Memory B cell (primary cell): ENCODE data around the gene SGMS1.
A peak's percentile ranks its signal among the peaks of the same experiment; 100 is the strongest.

ENCODE experiments used
- ATAC-seq: fragments of 150-1000 bp; cut with Tn5 transposase; 2 replicates; pipeline ENCODE4 v1.10.0; 2021; ENCODE audit warnings: low read depth, mild to moderate bottlenecking, moderate library complexity
- DNase-seq, 2 donors: peaks; one replicate each; pipeline ENCODE4 v3.0.0; 2022; ENCODE audit warnings: low spot score in 2 of 2
- H3K27ac Mint-ChIP-seq: one replicate; pipeline ENCODE4 v1.8.0; 2022; ENCODE audit warnings: mild to moderate bottlenecking, moderate library complexity, mixed read lengths
- H3K27me3 Mint-ChIP-seq: one replicate; pipeline ENCODE4 v1.8.0; 2022; ENCODE audit warnings: mixed read lengths
- H3K36me3 Mint-ChIP-seq: one replicate; pipeline ENCODE4 v1.8.0; 2022; ENCODE audit warnings: mild to moderate bottlenecking, mixed read lengths
- H3K4me1 Mint-ChIP-seq: one replicate; pipeline ENCODE4 v1.8.0; 2022; ENCODE audit warnings: mixed read lengths
- H3K4me3 Mint-ChIP-seq: one replicate; pipeline ENCODE4 v1.8.0; 2022; ENCODE audit warnings: mild to moderate bottlenecking, moderate library complexity, mixed read lengths
- H3K9me3 Mint-ChIP-seq: one replicate; pipeline ENCODE4 v1.8.0; 2022; ENCODE audit warnings: mixed read lengths

Gene SGMS1

DNA sequence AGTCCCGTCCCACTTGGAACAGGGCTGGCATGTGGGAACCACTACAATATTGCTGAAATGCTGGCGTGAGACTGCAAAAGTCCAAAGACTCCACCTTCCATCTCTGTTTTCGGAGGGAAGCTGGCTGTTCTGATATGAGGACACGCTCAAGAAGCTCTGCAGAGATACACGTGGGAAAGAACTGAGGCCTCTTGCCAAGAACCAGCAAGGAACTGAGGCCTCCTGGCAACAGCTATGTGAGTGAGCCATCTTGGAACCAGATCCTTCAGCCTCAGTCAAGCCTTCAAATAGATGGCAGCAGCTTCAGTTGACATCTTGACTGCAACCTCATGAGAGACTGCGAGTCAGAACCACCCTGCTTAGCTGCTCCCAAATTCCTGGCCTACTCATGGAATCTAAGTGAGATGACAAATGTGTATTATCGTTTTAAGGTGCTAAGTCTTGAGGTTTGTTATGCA is 30.8 kb downstream of the SGMS1 start:
- no peak for ATAC-seq
- H3K27ac Mint-ChIP-seq = no peak overlapping the region
- DNase-seq = no peak
- no peaks in the 10 kb centered on the region for H3K9me3 Mint-ChIP-seq
- peaks cover 10% of the 10 kb centered on the region for H3K36me3 Mint-ChIP-seq
- H3K4me3 Mint-ChIP-seq = no peak overlapping the region
- no peaks in the 10 kb centered on the region for H3K27me3 Mint-ChIP-seq
- H3K4me1 Mint-ChIP-seq = peaks cover 7% of the 10 kb centered on the region

DNA sequence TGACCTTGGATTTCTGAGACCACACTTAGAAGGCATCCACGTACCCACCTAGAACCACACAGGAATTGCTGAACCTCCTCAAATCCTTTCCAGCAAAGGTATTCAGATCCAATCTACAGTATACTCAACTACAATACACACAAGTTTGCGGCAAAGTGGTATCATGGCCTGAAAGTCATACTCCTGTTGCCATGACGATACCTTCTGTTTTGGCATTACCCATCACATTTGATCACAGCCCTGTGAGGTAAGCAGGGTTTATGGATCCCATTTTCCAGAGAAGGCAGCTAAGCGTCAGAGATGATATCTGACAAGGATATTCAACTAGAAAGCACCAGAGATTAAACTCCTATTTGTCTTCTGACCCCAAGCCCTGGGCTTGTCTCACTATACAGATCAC is 32.8 kb downstream of the SGMS1 start:
- H3K4me1 Mint-ChIP-seq = peaks cover 17% of the 10 kb centered on the region
- no peak for ATAC-seq
- H3K9me3 Mint-ChIP-seq = no peaks in the 10 kb centered on the region
- no peak overlapping the region for H3K4me3 Mint-ChIP-seq
- H3K36me3 Mint-ChIP-seq = peaks cover 22% of the 10 kb centered on the region
- no peaks in the 10 kb centered on the region for H3K27me3 Mint-ChIP-seq
- no peak for DNase-seq
- no peak overlapping the region for H3K27ac Mint-ChIP-seq

DNA sequence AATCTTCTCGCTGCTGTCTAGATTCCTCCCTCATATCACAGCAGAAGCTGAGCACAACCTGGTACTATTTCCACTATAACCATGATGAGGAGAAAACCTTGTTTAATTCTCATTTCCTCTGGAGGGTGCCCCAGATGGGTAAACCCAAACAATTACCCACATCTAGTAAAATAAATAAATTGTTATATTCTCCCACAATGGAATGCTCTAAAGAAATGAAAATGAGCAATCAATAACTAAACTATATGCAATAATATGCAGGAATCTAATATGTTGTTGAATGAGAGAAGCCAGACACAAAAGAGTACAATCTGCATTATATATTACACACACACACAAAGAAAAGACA is 37.0 kb downstream of the SGMS1 start:
- no peak overlapping the region for H3K27ac Mint-ChIP-seq
- no peaks in the 10 kb centered on the region for H3K27me3 Mint-ChIP-seq
- ATAC-seq = no peak
- no peaks in the 10 kb centered on the region for H3K9me3 Mint-ChIP-seq
- H3K4me1 Mint-ChIP-seq = peaks cover 21% of the 10 kb centered on the region
- H3K4me3 Mint-ChIP-seq = no peak overlapping the region
- DNase-seq = no peak
- peaks cover 25% of the 10 kb centered on the region for H3K36me3 Mint-ChIP-seq

DNA sequence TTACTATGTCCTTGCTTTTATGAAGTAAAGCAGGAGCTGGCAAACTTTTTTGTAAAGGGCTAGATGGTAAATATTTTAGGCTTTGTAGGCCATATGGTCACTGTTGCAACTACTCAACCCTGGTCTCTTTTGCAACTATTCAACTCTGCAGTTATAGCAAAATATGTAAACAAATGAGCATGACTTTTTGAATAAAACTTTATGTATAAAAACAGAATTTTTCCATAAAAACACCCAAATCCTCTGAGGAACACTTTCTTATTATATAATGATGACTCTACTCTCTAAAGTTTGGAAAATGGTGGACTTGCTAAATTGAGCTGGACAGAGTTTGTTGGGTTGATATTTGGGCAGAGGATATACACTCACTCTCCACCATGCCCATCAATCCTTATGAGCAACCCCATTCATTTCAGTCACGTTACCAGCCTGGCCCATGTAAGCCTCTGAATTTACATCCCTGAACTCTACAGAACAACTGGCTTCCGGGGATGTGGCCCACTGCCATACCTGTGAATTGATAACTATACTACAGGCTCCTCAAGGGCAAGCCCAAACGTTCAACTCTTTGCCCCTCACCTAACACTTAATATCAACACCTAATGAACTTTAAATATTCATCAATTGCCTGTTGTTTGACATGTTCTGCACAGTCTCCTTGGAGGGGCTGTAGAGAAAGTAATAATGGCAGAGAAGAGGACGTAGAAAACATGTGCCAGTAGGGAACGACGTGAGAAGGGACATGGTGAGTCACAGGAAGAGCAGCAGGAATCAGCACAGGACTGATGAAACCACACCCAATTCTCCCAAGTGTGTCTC is 37.6 kb downstream of the SGMS1 start:
- DNase-seq (no peak), ATAC-seq (no peak)
- H3K4me1 Mint-ChIP-seq = peaks cover 24% of the 10 kb centered on the region
- no peaks in the 10 kb centered on the region for H3K27me3 Mint-ChIP-seq
- no peaks in the 10 kb centered on the region for H3K9me3 Mint-ChIP-seq
- H3K4me3 Mint-ChIP-seq = no peak overlapping the region
- H3K36me3 Mint-ChIP-seq = peaks cover 25% of the 10 kb centered on the region
- H3K27ac Mint-ChIP-seq = no peak overlapping the region

DNA sequence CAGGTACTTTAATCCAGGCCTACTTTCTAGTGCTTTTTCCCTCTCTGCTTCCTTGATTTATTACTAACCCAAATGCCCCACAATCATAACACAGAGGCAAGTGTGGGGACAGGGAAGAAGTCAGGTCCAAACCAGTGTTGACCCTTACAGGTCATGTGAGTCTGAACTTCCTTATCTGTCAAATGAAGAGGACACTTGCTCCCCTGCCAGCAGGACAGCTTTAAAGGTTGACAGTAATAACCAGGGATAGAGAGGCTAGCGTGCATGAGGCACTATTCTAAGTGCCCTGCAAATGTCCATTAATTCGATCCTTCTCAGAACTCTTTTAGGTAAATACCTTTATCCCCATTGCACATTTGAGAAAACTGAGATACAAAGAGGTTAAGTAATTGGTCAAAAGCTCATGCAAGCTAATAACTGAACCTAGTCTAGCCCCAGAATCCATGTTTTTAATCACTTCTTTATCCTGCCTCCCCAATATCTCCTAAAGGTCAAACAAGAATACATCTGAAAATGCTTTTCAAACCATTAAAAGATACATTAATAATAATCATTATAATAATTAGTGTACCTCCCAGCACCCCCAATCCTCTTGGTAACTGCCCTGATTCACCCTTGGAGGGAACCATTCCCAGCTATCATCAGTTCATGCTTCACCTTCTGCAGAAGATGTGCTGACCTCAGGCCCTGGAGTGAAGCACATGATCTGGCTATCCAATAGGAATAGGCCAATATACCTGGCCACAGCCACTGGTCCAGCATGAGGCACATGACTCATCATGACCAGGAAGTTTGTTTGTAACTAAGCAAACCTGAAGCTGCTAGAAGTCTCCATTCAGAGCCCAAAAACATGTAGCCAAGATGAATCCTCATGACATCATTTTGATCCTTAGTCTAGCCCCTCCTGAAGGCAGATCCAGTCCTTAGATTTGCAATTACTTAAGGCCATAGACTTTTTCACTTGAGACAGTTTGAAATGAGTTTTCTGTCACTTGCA is 40.7 kb downstream of the SGMS1 start:
- no peak for ATAC-seq
- peaks cover 20% of the 10 kb centered on the region for H3K36me3 Mint-ChIP-seq
- H3K9me3 Mint-ChIP-seq = no peaks in the 10 kb centered on the region
- no peaks in the 10 kb centered on the region for H3K27me3 Mint-ChIP-seq
- DNase-seq = no peak
- peaks cover 38% of the 10 kb centered on the region for H3K4me1 Mint-ChIP-seq
- H3K4me3 Mint-ChIP-seq = no peak overlapping the region
- peak overlapping the region; percentile 16 for H3K27ac Mint-ChIP-seq

DNA sequence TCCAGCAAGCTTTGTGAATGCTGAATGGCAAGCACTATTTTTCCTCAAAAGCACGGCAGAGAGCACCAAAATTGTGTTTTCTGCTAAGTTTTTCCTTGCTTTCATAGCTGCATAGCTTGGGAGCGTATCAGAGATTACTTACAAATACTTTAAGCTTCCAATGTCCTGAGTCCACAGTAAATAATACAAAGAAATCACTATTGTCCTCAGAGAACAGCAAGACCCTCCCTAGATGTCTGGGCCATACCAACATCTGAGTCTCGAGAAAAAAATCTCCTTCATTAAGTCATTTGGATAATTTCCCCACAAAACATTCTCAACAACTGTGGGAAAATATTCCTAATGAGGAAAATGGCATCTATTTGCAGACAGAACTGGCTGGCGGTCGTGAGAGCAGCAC is 41.7 kb downstream of the SGMS1 start:
- Mint-ChIP-seq H3K27me3 (no peaks in the 10 kb centered on the region), H3K4me1 (peaks cover 47% of the 10 kb centered on the region), H3K9me3 (no peaks in the 10 kb centered on the region), H3K4me3 (no peak overlapping the region), H3K27ac (peak overlapping the region; percentile 17), H3K36me3 (peaks cover 17% of the 10 kb centered on the region)
- ATAC-seq = no peak
- DNase-seq = no peak

DNA sequence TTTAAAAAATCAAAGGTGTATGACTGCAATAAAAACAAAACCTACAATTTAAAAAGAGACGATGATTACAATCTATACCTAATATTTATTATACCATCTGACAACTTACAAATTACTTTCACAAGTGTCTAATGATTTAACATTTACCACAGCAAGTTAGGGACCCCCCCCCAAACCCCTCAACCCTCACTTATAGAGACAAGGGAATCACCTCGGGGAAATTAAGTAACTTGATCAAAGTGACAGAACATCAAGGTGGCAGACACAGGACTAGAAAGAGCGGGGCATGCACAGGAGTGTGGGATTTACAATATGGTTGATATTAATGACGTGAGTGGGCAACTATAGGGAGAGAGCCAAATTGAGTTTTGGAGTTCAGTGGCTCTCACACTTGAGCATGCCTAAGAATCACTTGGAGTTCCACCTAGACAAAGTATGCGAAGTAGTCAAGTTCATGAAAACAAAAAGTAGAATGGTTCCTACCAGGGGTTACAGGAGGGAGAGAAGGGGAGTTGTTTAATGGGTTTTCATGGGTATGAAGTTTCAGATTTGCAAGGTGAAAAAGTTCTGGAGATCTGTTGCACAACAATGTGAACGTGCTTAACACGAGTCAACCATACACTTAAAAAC is 43.4 kb downstream of the SGMS1 start:
- Mint-ChIP-seq H3K36me3 (peaks cover 6% of the 10 kb centered on the region), H3K27ac (peak overlapping the region; percentile 22), H3K4me1 (peaks cover 46% of the 10 kb centered on the region), H3K27me3 (no peaks in the 10 kb centered on the region), H3K4me3 (no peak overlapping the region), H3K9me3 (no peaks in the 10 kb centered on the region)
- DNase-seq (no peak), ATAC-seq (no peak)

DNA sequence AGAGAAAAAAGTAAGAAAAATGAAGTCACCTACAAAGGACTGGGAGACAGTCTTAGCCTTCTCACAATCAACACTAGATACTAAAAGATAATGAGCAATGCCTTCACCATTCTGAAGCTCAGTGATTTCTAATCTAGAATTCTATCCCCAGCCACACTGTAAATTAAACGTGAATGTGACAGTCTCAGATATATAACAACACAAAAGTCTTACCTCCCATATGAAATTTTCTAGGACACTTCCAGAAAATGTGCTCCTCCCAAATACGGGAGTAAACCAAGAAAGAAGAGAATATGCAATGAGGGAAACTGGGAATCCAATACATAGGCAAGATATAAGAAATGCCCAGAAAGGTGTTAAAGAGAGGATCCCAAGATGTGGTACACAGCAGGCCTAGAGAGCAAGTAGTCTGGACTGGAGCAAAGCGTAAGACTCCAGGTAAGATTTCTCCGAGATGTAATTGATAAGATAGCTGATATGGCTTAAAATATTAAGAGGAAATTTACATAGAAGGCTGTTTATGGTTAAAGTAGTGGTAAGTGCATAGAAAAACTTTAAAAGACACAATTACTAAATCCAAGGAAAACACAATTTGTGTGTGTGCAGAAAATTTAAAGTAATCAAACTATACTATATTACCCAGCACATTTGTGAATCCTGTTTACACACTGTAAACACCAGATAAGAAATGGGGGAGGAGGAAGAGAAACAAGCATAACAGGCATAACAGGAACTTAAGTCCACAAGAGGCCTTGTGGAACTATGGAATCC is 44.1 kb downstream of the SGMS1 start:
- no peak for ATAC-seq
- H3K4me3 Mint-ChIP-seq = no peak overlapping the region
- peaks cover 49% of the 10 kb centered on the region for H3K4me1 Mint-ChIP-seq

DNA sequence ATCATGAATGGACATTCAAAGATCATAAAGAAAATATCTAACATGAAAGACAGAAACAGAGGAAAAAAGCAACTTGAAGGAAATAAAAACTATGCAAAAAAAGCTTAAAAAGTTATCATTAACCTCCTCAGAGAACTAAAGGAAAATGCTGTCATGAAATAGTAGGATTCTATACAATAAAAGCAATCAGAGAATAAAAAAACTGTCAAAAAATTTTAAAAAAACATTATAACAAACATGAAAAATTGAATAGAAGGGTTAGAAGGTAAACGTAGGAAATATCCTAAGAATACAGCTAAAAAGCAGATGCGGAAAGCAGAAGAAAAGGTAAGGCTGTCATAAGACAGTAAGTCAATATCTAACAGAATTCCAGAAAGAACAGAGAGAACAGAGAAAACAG is 44.8 kb downstream of the SGMS1 start:
- no peaks in the 10 kb centered on the region for H3K27me3 Mint-ChIP-seq
- no peak for DNase-seq
- ATAC-seq = no peak
- peaks cover 56% of the 10 kb centered on the region for H3K4me1 Mint-ChIP-seq
- H3K4me3 Mint-ChIP-seq = no peak overlapping the region
- peaks cover 7% of the 10 kb centered on the region for H3K36me3 Mint-ChIP-seq
- no peaks in the 10 kb centered on the region for H3K9me3 Mint-ChIP-seq
- peak overlapping the region; percentile 38 for H3K27ac Mint-ChIP-seq

More for the DNA sequence above, 44.1 kb downstream of the SGMS1 start:
- peaks cover 8% of the 10 kb centered on the region for H3K36me3 Mint-ChIP-seq
- no peaks in the 10 kb centered on the region for H3K9me3 Mint-ChIP-seq
- DNase-seq = no peak
- no peaks in the 10 kb centered on the region for H3K27me3 Mint-ChIP-seq
- H3K27ac Mint-ChIP-seq = peak overlapping the region; percentile 38

DNA sequence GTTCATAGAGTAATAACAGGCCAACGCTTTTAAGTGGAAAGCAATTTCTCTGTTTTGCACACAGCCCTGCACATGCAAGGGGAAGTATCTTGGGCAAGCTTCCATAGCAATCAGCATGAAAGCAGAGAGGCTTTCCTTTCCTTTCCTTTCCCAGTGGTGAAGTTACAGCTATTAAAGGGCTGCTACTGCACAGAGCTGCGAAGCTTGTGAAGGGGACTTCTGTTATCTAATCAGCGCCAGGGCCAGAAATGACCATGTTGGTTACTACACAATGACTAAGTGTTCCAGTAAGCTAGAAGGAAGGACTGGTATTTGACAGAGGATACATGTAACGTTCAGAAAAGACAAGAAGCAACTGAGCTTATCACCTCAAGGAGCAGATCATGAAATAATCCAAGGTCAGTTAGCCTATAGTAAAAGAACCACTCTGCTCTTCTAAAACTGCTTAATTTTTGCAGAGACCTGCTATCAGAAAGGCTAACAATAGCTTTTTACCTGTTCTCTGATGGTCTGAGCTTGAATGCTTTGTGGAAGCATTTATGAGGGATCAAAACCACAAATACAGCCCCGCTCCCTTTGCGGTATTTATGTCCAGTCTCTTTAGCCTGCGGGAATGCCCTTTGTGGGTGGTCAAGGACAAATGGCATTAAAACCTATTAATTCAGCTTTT is 45.9 kb downstream of the SGMS1 start:
- Mint-ChIP-seq H3K27me3 (no peaks in the 10 kb centered on the region), H3K4me1 (peaks cover 63% of the 10 kb centered on the region), H3K9me3 (no peaks in the 10 kb centered on the region), H3K36me3 (peaks cover 7% of the 10 kb centered on the region), H3K4me3 (no peak overlapping the region), H3K27ac (peak overlapping the region; percentile 22)
- DNase-seq (no peak), ATAC-seq (peak; percentile 31)

DNA sequence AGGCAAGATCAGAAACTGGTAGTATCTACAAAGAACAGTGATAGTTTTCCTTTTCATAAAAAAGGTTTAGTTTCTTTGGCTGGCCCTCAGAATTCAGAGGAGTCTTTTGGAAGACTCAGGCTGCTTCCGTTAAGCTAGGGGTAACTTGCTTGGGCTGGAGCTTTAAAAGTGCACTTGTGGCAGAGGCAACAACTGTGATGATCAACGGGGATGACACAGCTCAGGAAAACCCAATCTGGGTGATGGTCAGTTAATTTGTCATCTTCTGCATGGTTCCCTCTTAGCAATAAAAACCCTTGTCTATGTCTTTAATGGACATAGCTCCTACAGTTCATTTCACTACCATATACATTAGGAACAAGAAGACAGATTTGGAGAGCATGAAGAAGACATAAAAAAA is 46.7 kb downstream of the SGMS1 start:
- Mint-ChIP-seq H3K36me3 (peaks cover 7% of the 10 kb centered on the region), H3K9me3 (no peaks in the 10 kb centered on the region), H3K4me3 (no peak overlapping the region), H3K27ac (no peak overlapping the region), H3K4me1 (peaks cover 61% of the 10 kb centered on the region), H3K27me3 (no peaks in the 10 kb centered on the region)
- ATAC-seq (no peak), DNase-seq (no peak)

DNA sequence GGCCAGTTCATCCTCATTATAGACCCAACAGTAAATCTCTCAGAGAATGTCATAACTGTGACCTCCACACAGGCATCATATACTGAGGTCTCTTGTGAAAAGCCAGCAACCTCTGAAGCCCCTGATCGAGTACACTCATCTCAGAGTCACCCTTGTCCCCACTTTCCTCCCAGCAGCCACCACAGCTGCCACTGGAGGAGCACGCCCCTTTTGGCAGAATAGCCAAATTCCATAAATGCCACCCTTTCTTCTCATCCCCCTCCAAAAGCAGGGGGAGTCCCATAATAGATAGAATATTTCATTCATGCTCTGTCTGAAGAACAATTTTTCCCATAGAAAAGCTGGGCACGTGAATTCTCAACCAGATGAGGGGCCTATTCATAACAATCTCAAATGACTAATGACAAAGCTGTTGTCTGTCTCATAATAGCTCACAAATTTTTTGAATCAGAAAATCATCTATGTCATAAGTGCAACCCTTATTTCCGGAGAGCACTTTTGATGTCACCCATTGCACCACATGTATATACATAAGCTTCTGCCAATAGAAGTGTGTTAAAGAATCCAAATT is 47.4 kb downstream of the SGMS1 start:
- Mint-ChIP-seq H3K4me1 (peaks cover 59% of the 10 kb centered on the region), H3K4me3 (no peak overlapping the region), H3K27ac (peak overlapping the region; percentile 13), H3K27me3 (no peaks in the 10 kb centered on the region), H3K9me3 (no peaks in the 10 kb centered on the region), H3K36me3 (peaks cover 7% of the 10 kb centered on the region)
- ATAC-seq (no peak), DNase-seq (no peak)
